CD4-positive, alpha-beta T cell treated with Interleukin-10 for 1 hour (primary cell): Measurements from ENCODE around the gene ELL2.
"Not testable (repeated sequence)": the region's sequence is repeated elsewhere in the genome, so short reads cannot be mapped to it uniquely, and the experiment has no call there.

ENCODE experiments used
- DNase-seq: peaks from one replicate; pipeline ENCODE4 v3.0.0-alpha.2; 2020

ELL2 gene

GRCh38 chr5:95927927-95928723 lies 33.5 kb downstream of the ELL2 start:
- no peak for DNase-seq

GRCh38 chr5:95927300-95927699 lies 34.4 kb downstream of the ELL2 start:
- not testable (repeated sequence) for DNase-seq

- DNase-seq, result no peak
Observed at GRCh38 chr5:95925939-95926338, 35.7 kb downstream of the ELL2 start.

GRCh38 chr5:95925378-95925744 lies 36.3 kb downstream of the ELL2 start:
- DNase-seq, result no peak

GRCh38 chr5:95924720-95925377 lies 36.8 kb downstream of the ELL2 start:
- DNase-seq, result no peak

GRCh38 chr5:95923918-95924544 lies 37.6 kb downstream of the ELL2 start:
- DNase-seq, result no peak

- no peak for DNase-seq
Observed at GRCh38 chr5:95922798-95923197, 38.9 kb downstream of the ELL2 start.

GRCh38 chr5:95921501-95921900 lies 40.1 kb downstream of the ELL2 start:
- no peak for DNase-seq

GRCh38 chr5:95920822-95921221 lies 40.8 kb downstream of the ELL2 start:
- DNase-seq, result no peak

- no peak for DNase-seq
Observed at GRCh38 chr5:95919658-95920057, 42.0 kb downstream of the ELL2 start.

- no peak for DNase-seq
Observed at GRCh38 chr5:95918421-95919006, 43.1 kb downstream of the ELL2 start.

GRCh38 chr5:95917207-95917606 lies 44.4 kb downstream of the ELL2 start:
- DNase-seq, result no peak

GRCh38 chr5:95916687-95917085 lies 45.0 kb downstream of the ELL2 start:
- no peak for DNase-seq

- no peak for DNase-seq
Observed at GRCh38 chr5:95915999-95916686, 45.5 kb downstream of the ELL2 start.

GRCh38 chr5:95913663-95914062 lies 48.0 kb downstream of the ELL2 start:
- DNase-seq, result no peak

- no peak for DNase-seq
Observed at GRCh38 chr5:95912029-95912428, 49.6 kb downstream of the ELL2 start.

- DNase-seq, result no peak
Observed at GRCh38 chr5:95910521-95910920, 51.1 kb downstream of the ELL2 start.

GRCh38 chr5:95909738-95910137 lies 51.9 kb downstream of the ELL2 start:
- no peak for DNase-seq

GRCh38 chr5:95908799-95909198 lies 52.9 kb downstream of the ELL2 start:
- DNase-seq, result no peak

GRCh38 chr5:95907740-95908706 lies 53.6 kb downstream of the ELL2 start:
- no peak for DNase-seq

- DNase-seq, result no peak
Observed at GRCh38 chr5:95907067-95907705, 54.5 kb downstream of the ELL2 start.
